Activated gamma-delta T cell (primary cell): Measurements from ENCODE around the gene PTPRN2.
"Not testable (repeated sequence)": the region's sequence is repeated elsewhere in the genome, so short reads cannot be mapped to it uniquely, and the experiment has no call there.

Experiments
- DNase-seq: peaks from one replicate; lab custom pipeline; 2025; lab: John Stamatoyannopoulos, UW

The PTPRN2 gene

DNA sequence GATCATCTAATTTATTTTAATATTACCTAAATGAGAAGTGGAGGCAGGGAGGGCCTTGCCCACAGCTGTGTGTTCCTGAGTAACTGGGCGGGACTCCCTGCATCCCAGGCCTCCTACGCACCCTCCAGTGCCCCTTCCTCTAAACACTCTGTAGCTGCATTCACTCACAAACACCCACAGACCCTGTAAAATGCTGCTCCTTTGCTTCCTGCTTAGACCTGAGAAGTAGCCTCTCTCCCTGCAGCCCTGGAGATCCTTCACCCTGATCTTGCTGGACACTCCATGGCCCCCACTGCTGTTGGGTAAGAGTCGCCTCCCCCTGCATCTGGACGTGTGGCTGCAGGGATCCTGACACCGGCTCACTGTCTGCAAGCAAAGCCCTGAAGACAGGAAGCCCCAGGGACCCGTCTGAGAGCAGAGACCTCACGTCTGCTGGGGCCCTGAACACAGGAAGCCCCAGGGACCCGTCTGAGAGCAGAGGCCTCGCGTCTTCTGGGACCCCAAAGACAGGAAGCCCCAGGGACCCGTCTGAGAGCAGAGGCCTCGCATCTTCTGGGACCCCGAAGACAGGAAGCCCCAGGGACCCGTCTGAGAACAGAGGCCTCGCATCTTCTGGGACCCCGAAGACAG, 661.0 kb downstream of the PTPRN2 start:
- DNase-seq = no peak

GRCh38 chr7:157926107-157926506, 661.5 kb downstream of the PTPRN2 start:
- DNase-seq = no peak

DNA sequence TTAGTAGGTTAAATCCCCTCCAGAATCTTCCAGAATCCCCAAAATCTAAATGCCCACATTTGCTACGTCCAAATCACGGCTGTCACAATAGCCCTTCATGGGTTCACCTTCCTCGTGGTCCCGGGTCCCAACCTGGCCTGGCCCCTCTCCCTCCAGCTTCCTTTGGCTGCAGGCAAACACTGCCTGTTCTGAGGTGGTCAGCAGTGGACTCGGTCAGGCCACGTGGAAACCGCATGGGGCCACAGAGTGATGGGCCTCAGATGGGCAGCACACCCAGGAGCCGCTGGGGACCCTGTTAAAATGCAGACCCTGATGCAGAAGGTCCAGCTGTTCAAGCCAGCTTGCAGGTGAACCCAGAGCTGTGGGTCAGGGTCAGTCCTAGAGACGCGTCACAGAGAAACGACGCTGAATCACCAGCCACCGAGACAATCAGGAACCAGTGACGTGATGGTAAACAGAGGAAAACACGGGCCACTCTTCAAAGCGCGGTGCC, 662.2 kb downstream of the PTPRN2 start:
- DNase-seq = no peak

DNA sequence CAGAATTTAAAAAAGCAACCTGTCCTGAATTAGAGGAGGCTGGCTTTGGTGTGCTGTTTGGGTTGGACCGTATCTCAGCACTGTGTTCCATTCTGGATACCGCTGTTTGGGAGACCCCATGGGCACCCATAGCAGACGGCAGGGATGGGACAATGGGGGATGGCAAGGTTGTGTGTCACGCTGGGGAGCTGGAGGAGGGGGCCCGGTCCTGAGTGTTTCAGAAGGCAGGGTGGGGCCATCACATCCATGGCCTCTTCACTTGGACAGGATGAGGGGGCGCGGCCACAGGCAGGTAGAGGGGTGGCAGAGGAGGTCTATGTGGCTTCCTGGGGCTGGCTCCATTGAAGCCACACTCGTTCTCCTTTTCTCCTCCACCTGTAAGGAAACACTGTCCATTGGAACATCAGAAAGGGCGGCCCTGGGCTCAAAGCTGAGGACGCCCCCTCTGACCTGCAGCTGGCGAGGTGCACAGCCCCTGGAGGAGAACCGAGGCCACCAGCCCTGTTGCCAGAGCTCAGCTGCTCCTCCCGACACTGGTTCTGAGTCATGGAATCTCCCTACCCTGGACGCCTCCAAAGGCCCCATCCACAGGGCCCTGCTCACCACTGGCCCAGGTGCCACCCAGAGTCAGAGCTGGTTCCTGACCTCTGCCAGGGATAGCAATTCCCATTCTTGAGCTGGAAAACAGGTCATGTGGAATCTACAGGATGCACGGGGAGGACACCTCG, 663.6 kb downstream of the PTPRN2 start:
- no peak for DNase-seq

DNA sequence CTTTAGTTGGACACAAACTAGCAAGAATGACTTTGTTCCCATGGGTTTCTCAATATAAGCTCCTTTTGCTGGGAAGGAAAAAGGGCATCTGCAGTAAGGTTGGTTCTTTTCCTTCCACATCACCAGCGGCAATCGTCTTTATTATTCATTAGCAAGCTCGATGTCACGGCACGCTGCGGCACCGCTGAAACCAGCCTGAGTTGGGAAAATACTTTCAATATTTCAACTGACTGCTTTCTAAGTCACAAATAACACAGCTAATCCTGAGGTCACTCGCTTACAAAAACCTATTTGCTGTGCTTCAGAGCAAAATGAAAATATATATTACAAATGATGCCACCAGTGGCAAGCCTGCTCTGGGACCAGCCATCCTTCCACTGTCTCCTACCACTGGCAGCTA, 665.0 kb downstream of the PTPRN2 start:
- DNase-seq = no peak

GRCh38 chr7:157918326-157919080, 669.1 kb downstream of the PTPRN2 start:
- no peak for DNase-seq

GRCh38 chr7:157916946-157917640, 670.5 kb downstream of the PTPRN2 start:
- DNase-seq = no peak

DNA sequence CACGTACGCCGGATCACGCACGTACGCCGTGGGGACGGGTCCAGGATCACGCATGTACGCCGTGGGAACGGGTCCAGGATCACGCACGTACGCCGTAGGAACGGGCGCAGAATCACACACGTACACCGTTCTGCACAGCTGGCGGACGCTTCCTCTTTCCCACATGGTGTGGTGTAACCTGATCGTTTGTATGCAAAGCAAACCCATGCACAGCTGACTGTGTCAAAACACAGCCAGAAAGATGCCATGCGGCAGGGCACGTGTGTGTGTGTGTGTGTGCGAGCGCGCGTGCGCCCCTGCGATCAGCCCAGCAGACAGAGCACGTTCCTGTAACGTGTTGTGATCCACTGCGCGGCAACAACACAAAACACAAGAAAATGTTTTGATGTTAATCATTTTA, 677.2 kb downstream of the PTPRN2 start:
- no peak for DNase-seq

DNA sequence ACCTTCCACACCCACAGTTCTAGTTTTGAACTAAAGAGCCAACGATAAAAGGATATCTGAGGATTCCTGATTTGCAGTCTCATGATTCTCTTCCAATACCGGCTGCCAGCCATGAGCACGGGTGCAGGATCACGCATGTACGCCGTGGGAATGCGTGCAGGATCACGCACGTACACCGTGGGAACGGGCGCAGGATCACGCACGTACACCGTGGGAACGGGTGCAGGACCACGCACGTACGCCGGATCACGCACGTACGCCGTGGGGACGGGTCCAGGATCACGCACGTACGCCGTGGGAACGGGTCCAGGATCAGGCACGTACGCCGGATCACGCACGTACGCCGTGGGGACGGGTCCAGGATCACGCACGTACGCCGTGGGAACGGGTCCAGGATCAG, 677.6 kb downstream of the PTPRN2 start:
- not testable (repeated sequence) for DNase-seq

DNA sequence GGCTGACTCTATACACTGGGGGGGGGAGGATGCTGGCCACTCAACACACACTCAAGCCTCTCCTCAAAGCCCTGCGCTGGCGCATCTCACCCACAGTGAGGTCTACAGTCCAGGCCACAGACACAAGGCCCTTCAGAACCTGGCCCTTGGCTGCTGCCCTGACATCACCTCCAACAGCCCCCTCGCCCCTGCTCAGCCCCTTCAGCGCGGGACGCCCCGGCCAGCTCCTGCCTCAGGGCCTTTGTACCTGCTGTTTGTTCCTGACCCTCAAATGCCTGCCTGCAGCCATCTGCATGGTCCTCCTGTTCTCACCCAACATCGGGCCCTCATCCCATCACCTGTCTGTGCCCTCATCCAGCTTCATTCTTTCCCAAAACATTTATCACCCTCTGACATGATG, 678.3 kb downstream of the PTPRN2 start:
- DNase-seq = no peak

DNA sequence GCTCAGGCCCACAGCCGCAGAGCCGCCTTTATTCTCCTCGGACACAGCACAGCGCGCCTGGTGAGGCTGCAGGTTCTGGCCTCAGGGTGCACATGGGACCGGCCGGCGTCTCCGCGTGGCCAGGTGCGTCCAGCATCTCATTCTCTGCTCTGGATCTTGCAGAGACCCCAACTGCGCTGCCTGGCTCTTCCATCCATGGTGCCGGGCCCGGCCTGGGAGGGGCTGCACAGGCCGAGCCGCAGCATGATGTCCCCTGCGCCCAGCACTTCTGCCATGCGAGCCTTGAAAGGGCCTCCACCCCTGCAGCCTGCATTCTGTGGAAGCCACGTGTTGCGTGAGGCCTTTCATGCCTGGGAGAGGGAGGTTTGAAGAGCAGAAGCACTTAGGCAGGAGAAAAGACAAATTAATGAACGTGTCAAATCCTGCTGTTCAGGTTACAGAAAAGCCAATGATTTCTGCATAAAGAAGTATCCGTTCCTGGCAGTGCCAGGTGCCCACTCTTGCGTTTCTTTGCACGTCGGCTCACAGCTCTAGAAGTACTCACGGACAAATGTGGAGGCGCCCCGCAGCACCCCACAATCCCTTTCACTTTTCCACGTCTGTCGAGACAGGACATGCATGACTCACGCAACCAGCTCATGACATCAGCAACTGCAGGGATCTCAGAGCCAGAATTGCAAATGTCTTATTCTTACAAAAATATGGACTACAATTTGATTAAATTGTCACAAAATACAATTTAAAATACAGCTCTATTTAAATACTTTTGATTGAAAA, 679.4 kb downstream of the PTPRN2 start:
- no peak for DNase-seq

DNA sequence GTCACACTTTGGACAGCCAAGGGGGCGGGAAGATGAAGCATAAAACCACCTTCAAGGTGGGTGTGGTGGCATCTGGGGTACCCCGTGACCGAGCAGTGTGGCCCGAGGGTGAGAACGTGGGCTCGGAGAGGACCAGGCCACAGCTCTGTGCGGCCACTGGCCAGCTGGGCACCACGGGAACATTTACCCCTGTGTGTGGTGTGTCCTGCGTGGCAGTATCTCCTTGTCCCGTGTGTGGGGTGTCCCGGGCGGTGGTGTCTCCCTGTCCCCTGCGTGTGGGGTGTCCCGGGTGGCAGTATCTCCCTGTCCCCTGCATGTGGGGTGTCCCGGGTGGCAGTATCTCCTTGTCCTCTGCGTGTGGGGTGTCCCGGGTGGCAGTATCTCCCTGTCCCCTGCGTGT, 680.5 kb downstream of the PTPRN2 start:
- DNase-seq = no peak

DNA sequence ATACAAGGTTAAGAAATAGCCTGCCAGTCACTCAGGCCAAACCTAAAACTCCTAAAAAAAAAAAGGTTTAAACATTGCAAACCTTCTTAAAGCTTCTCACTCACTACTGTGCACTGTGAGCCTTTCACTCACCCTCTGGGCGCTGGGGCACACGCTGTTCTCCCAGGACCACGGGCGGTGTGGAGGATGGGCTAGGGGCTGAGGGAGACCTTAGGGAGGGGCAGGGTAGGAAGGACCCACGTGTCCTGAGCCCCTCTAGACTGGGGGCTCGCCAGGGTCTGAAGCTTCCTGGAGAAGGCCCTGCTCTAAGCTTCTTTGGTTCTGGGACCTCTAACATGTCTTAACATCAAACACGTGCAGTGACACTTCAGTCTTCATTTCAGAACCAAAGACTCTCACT, 681.0 kb downstream of the PTPRN2 start:
- DNase-seq = no peak

DNA sequence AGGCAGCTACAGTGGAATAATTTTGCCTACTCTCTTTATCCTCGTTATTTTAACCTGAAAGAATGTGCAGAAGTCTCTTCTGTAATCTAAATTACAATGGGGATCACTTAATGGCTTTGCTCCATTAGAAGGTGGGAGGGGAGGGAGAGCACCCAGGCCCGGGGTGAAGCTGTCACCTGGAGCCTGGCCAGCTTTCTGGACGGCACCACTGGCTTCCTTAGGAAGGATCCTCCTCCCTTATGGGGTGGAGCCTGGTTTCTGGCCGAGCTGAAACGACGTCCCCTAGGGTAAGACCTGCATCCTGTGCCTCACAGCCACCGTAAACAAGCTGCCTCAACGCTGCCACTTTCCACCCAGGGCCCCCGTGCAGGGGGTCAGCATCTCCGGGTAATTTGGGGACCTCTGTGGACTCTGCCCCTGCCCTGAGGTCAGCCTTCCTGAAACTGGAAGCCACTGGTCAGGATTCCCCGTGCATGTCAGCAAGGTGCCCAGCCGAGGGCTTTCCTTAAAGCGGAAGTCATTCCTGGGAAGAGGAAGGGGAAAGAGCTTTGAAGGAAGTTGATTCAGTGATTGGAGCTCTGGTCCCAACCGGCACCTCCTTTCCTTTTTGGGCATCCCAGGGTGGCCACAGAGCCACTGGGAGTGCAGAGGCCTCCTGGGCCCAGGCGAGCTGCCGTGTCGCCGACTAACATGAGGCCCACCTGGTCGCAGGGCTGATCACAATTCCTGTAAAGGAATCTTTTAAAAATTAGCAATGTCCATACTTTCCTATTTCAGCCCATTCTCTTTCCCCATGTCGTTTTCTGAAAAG, 681.8 kb downstream of the PTPRN2 start:
- DNase-seq = no peak

GRCh38 chr7:157904866-157905570, 682.6 kb downstream of the PTPRN2 start:
- no peak for DNase-seq

GRCh38 chr7:157904211-157904865, 683.3 kb downstream of the PTPRN2 start:
- DNase-seq = no peak

- DNase-seq = no peak
These were observed 683.9 kb downstream of the PTPRN2 start for GRCh38 chr7:157903710-157904109.

DNA sequence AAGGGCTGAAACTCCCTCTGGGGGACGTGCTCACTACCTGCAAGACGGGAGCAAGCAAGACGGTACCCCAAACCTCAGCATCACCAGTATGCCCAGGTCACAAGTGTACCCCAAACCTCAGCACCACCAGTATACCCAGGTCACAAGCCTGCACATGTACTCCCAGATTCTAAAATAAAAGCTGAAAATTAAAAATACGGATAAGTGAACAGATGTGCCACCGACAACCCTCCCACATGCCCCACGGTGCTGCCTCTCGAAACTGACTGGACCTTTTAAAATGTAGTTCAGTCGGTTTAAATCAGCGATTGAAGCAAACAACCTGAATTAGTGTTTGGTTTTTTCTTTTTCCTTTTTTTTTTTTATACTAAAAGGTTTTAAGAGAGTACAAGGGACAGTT, 684.3 kb downstream of the PTPRN2 start:
- DNase-seq = no peak

GRCh38 chr7:157901816-157902610, 685.6 kb downstream of the PTPRN2 start:
- DNase-seq = not testable (repeated sequence)
